ENCODE data around the gene ZNF80.

DNA sequence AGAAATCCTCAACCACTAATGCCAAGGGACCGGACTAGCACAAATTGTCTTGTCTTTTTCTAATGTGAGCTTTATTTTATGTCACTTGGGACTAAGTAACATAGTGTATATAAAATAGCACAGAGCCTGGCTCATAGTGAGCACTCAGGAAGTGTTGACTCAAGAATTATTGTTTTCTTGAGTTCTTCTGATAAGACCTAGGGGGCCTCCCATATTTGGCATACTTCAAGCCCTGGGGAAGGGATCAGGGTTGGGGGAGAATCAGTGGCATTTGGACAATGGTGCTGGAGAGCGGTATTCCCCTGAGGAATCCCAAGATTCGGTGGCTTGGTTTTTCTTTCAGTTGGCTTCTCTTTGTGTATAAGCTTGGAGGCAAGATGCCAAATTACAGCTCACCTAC is 19.4 kb downstream of the ZNF80 start:
- TF ChIP-seq CTCF (IDR thresholded peaks at IDR 0.05; ENCODE audit: low read depth, low read length): no peak
- TF ChIP-seq MAX (IDR thresholded peaks at IDR 0.05; ENCODE audit: low read depth, low read length): no peak
- no peak for TF ChIP-seq MYC (IDR thresholded peaks at IDR 0.05; ENCODE audit: low read depth, low read length)
- no peak for TF ChIP-seq POLR2A (IDR thresholded peaks at IDR 0.05; ENCODE audit: extremely low read depth, insufficient read length)

Measured in NB4 (cell line).